ENCODE measurements around the gene KRTAP2-2.

- TF ChIP-seq EP300 (IDR thresholded peaks at IDR 0.05) (no peak), CTCF (IDR thresholded peaks at IDR 0.05) (no peak), POLR2AphosphoS5 (IDR thresholded peaks at IDR 0.05) (no peak), POLR2A (IDR thresholded peaks at IDR 0.05) (no peak)
Observed at GRCh38 chr17:41058741-41059140, 3.7 kb upstream of the KRTAP2-2 start.

Data from stomach (tissue), 4 donors.